Colonic mucosa (tissue), 4 donors: ENCODE measurements around the gene HHAT. TPM values are rescaled to one million over a fixed set of nuclear protein-coding genes. Genes with fewer than 3 reads are reported as not detected.

Experiments
- DNase-seq: peaks from one replicate; pipeline ENCODE4 v3.0.0-alpha.2; 2020
- H3K27ac ChIP-seq: fragments of 200-600 bp; one replicate; pipeline ENCODE4 v1.8.0; 2021
- H3K27me3 ChIP-seq: fragments of 200-600 bp; one replicate; pipeline ENCODE4 v1.8.0; 2021
- H3K36me3 ChIP-seq: fragments of 200-600 bp; one replicate; pipeline ENCODE4 v1.8.0; 2021
- H3K4me1 ChIP-seq: fragments of 200-600 bp; one replicate; pipeline ENCODE4 v1.8.0; 2021; ENCODE audit warnings: mild to moderate bottlenecking
- H3K4me3 ChIP-seq: fragments of 200-600 bp; one replicate; pipeline ENCODE4 v1.8.0; 2021
- H3K9ac ChIP-seq, 2 donors: one replicate each; pipeline ENCODE4 v1.7.0; 2013; ENCODE audit warnings: control low read depth in 2 of 2, low read depth in 2 of 2, low read length in 2 of 2
- H3K9me3 ChIP-seq: fragments of 200-600 bp; one replicate; pipeline ENCODE4 v1.8.0; 2021
- intact Hi-C: fragments of 100-400 bp; cut with DNase I; formaldehyde crosslinking; loops from one replicate; pipeline ENCODE4 v1.14.1; 2022
- total RNA-seq, 2 donors: library from RNA; stranded (reverse); fragmentation: NEBNext Ultra II Directional in 1 of 2; extraction: Animal tissue kit (Norgen Biotek cat#: 25700) in 1 of 2; gene quantifications; one replicate each; pipeline ENCODE4 v1.2.1, GENCODE V29; 2021
- TF ChIP-seq, protein P1 (sequence below): fragments of 200-600 bp; IDR thresholded peaks from one replicate; pipeline ENCODE4 v1.8.0; 2022; ENCODE audit warnings: antibody characterized with exemption, mild to moderate bottlenecking
- donor health status: healthy.
- donor health status: DM: no; HTN: no; CAD: no.
- donor health status: DM: no; HTN: no; CAD: no.

HHAT gene
- total RNA-seq, 2 donors from 2014 or later, result 3.2 to 4.9 TPM

DNA sequence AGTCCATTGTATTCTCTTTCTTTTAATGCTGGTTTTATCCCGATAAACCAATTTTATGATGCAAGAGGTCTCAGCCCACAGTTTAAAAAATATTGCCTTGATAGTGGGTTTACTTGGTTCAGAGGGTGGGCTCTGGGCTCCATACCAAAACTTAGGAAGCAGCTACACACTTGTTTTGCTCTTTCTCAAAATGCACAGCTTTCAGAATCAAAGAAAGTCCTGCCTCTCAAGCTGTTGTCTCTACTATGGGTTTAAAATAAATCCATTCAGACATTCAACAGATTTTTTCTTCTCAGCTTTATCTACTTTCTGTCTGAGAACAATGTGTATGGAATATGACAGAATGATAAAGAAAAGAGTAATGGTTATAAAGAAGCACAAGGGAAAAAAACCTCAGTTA, 14.8 kb upstream of the HHAT start:
- intact Hi-C loops, result loop anchor here (5.0 kb wide), 2 partner anchors 88 to 112 kb away; no protein-coding TSS in a partner anchor
- no peak overlapping the region for H3K27ac ChIP-seq
- no peak for DNase-seq
- TF ChIP-seq, protein P1, sequence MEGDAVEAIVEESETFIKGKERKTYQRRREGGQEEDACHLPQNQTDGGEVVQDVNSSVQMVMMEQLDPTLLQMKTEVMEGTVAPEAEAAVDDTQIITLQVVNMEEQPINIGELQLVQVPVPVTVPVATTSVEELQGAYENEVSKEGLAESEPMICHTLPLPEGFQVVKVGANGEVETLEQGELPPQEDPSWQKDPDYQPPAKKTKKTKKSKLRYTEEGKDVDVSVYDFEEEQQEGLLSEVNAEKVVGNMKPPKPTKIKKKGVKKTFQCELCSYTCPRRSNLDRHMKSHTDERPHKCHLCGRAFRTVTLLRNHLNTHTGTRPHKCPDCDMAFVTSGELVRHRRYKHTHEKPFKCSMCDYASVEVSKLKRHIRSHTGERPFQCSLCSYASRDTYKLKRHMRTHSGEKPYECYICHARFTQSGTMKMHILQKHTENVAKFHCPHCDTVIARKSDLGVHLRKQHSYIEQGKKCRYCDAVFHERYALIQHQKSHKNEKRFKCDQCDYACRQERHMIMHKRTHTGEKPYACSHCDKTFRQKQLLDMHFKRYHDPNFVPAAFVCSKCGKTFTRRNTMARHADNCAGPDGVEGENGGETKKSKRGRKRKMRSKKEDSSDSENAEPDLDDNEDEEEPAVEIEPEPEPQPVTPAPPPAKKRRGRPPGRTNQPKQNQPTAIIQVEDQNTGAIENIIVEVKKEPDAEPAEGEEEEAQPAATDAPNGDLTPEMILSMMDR, result no peak
- H3K9ac ChIP-seq, result no peak overlapping the region
- no peak overlapping the region for H3K4me3 ChIP-seq
- H3K36me3 ChIP-seq, result no peaks in the 10 kb centered on the region
- no peaks in the 10 kb centered on the region for H3K4me1 ChIP-seq
- H3K27me3 ChIP-seq, result no peaks in the 10 kb centered on the region
- H3K9me3 ChIP-seq, result no peaks in the 10 kb centered on the region

DNA sequence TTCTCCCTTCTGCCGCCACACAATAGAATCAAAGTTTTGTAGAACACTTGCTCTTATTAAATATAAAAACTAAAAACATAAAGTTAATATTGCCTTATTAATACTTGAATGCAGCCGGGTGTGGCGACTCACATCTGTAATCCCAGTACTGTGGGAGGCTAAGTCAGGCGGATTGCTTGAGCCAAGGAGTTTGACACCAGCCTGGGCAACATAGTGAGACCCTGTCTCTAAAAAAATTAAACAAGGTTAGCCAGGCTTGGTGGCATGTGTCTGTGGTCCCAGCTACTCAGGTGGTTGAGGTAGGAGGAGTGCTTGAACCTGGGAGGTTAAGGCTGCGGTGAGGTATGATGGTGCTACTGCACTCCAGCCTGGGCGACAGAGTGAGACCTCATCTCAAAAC, 13.2 kb upstream of the HHAT start:
- H3K27ac ChIP-seq, result no peak overlapping the region
- no peak for DNase-seq
- H3K27me3 ChIP-seq, result no peaks in the 10 kb centered on the region
- intact Hi-C loops, result no loop called here
- H3K9me3 ChIP-seq, result no peaks in the 10 kb centered on the region
- TF ChIP-seq, protein P1, result no peak
- H3K9ac ChIP-seq, result no peak overlapping the region
- H3K4me1 ChIP-seq, result no peaks in the 10 kb centered on the region
- no peak overlapping the region for H3K4me3 ChIP-seq
- no peaks in the 10 kb centered on the region for H3K36me3 ChIP-seq

DNA sequence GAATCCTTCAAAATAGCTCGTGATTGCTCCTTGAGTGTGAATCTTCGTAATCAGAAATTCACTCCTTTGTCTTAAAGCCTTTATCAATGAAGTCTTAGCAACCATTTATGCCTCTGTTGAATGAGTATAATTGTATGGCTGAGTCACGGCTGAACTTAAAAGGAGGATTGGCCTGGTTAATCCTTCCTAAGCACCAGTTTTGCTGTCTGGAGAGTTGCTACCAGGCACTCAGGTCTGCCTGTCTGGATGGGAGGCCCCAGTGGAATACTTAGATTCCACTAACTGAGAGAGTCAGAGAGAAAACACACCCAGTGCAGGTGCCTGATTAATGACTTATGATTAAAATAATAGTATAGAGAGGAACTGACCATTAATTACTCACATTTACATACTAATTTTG, 7.6 kb upstream of the HHAT start:
- Histone ChIP-seq H3K4me3 (no peak overlapping the region), H3K36me3 (no peaks in the 10 kb centered on the region), H3K27ac (no peak overlapping the region), H3K9me3 (no peaks in the 10 kb centered on the region), H3K27me3 (no peaks in the 10 kb centered on the region), H3K9ac (no peak overlapping the region), H3K4me1 (no peaks in the 10 kb centered on the region)
- TF ChIP-seq, protein P1, result no peak
- intact Hi-C loops, result no loop called here
- no peak for DNase-seq

DNA sequence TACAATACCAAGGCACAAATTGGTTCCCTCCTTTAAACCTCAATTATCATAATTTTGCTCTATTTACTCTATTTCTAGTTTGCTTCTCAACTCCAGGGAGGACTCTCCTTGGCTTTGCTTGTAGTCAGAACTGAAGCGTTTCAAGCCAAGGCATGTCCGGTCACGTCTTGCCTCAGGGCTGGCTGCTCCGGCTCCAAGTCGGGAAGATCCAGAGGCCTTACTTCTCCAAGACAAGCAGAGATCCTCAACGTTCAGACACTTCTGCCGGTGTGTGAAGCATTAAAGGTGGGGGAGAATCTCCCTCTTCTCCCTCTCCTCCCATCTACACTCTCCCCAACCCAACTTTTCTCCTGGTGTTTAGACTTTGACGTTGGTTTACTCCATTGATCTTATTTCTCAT, 7.2 kb upstream of the HHAT start:
- TF ChIP-seq, protein P1, result no peak
- intact Hi-C loops, result no loop called here
- DNase-seq, result no peak
- no peaks in the 10 kb centered on the region for H3K27me3 ChIP-seq
- H3K9me3 ChIP-seq, result no peaks in the 10 kb centered on the region
- H3K27ac ChIP-seq, result no peak overlapping the region
- no peaks in the 10 kb centered on the region for H3K4me1 ChIP-seq
- no peak overlapping the region for H3K4me3 ChIP-seq
- no peak overlapping the region for H3K9ac ChIP-seq
- no peaks in the 10 kb centered on the region for H3K36me3 ChIP-seq

DNA sequence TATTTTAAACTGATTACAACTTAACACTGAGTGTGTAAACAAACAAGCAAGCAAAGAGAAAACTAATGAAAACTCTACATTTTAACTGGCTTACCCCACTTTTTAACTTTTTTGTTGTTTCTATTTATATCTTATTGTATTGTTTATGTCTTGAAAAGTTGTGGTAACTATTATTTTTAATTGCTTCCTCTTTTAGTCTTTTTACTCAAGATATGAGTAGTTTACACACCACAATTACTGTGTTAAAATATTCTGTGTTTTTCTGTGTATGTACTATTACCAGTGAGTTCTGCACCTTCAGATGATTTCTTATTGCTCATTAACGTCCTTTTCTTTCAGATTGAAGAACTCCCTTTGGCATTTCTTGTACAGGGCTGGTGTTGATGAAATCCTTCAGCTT, 4.7 kb upstream of the HHAT start:
- no peak for DNase-seq

More for the DNA sequence above, 4.7 kb upstream of the HHAT start:
- no peak overlapping the region for H3K4me3 ChIP-seq
- intact Hi-C loops, result no loop called here
- TF ChIP-seq, protein P1, result no peak
- no peak overlapping the region for H3K9ac ChIP-seq
- no peak overlapping the region for H3K27ac ChIP-seq
- H3K36me3 ChIP-seq, result no peaks in the 10 kb centered on the region
- H3K27me3 ChIP-seq, result no peaks in the 10 kb centered on the region
- H3K4me1 ChIP-seq, result no peaks in the 10 kb centered on the region
- H3K9me3 ChIP-seq, result no peaks in the 10 kb centered on the region
